ENCODE results near the gene RICTOR. TPM values are rescaled to one million over a fixed set of nuclear protein-coding genes. Genes with fewer than 3 reads are reported as not detected.
A peak's percentile ranks its signal among the peaks of the same experiment; 100 is the strongest.
"Not testable (repeated sequence)": the region's sequence is repeated elsewhere in the genome, so short reads cannot be mapped to it uniquely, and the experiment has no call there.

The RICTOR gene
- total and polyA plus RNA-seq, 7 experiments from 2014 or later = 16.2 to 96.2 (median 65.0) TPM

DNA sequence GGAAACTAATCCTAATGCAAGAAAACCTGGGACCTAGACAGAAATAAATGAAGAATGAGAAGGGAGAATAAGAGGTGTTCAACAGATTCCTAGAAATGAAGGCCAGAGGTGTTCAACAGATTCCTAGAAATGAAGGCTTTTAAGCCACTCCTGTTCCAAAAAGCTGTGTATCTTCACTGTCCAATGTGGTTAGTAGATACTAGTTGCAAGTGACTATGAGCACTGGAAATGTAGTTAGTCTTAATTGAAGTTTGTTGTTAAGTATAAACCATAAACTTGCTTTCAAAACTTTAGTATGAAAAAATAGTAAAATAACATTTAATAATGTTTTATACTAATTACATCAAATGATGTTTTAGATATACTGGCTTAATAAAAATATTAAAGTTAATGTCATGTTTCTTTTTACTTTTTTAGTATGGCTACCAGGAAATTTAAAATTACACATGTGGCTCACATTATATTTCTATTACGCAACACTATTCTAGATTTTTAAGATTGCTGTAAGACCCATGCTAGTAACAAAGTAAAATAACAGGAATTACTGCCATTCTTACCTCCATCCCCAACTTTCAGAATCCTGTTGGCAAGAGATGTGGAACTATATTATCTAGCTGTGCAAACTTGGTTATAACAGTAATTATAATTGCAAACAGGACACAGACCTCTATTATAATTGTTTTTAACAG, 57.5 kb downstream of the RICTOR start:
- peak overlapping the region in 4 of 10 donors; percentile 13 to 55 (median 26) for H3K4me3 Mint-ChIP-seq
- peaks cover 5 to 8% (median 5%) of the 10 kb centered on the region in 3 experiments for H3K9me3 ChIP-seq (ENCODE audit: control insufficient read depth in 2 of 3, low read length in 3 of 3)

DNA sequence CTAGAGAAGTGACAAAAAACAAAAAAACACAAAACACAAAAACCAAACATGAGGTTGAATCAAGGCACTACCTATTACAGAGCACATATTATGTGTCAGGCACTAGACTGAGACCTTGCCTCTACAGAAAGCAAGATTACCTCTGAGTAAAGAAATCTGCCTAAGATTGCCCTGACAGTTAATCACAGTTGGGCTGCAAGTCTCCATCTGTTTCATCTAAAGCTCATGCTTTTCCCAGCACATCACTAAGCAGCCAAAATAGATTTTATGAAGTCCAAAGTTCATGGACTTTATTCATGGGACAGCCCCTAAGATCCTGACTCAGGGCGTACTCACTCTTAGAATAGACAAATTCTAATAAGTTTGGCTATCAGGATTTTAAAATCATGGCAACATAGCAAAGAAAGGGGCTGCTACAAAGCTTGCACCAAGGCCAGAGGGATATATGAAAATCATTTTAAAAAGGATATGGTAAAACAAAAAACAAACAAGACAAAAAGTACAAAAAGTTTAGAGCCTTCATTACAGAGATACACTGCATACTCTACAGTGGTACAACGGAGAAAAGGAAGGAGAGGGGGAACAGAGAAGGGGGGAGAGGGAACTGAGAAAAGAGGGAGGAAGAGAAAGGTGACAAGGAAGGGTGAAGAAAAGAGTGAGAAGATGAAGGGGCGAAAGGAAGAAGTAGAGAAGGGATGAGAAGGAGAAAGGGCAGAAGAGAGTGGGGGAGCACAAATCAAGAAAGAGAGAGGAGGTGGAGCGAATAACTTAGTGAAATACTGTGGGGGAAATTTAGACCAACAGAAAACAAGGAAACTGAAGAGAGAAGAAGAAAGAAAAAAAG, 58.2 kb downstream of the RICTOR start:
- H3K9me3 Mint-ChIP-seq = peaks cover 2 to 23% (median 14%) of the 10 kb centered on the region in 11 donors
- peaks cover 5 to 14% (median 5%) of the 10 kb centered on the region in 3 experiments for H3K9me3 ChIP-seq (ENCODE audit: control insufficient read depth in 2 of 3, low read length in 3 of 3)
- POLR2A ChIA-PET = interaction anchor here (0.6 kb wide), 1 partner anchor 145 kb away, joined by 4 read pairs; no protein-coding TSS in a partner anchor
- H3K27me3 Mint-ChIP-seq = no peaks in the 10 kb centered on the region
- no peak for ATAC-seq
- H3K27me3 ChIP-seq (ENCODE audit: control insufficient read depth in 2 of 2, insufficient read depth in 2 of 2, low read length in 2 of 2) = no peaks in the 10 kb centered on the region
- H3K36me3 Mint-ChIP-seq = peaks cover 30 to 70% (median 58%) of the 10 kb centered on the region in 5 donors
- peak overlapping the region in 4 of 10 donors; percentile 13 to 55 (median 26) for H3K4me3 Mint-ChIP-seq
- H3K36me3 ChIP-seq (ENCODE audit: control insufficient read depth in 2 of 3, insufficient read depth in 3 of 3, low read length in 3 of 3) = peaks cover 12 to 31% (median 14%) of the 10 kb centered on the region in 3 experiments
- no peak overlapping the region for H3K4me3 ChIP-seq (ENCODE audit: low read length)
- no peak for DNase-seq
- intact Hi-C loops (cut with micrococcal nuclease) = no loop called here
- peaks cover 17 to 52% (median 44%) of the 10 kb centered on the region in 7 donors for H3K4me1 Mint-ChIP-seq
- H3K4me1 ChIP-seq (ENCODE audit: control insufficient read depth in 2 of 2, insufficient read depth in 2 of 2, low read length in 2 of 2) = no peaks in the 10 kb centered on the region
- no peak overlapping the region for H3K27ac ChIP-seq (ENCODE audit: low read depth, low read length)
- H3K27ac Mint-ChIP-seq = peak overlapping the region; percentile 6 to 72 (median 42)
- CTCF ChIA-PET = no interaction called here

More for the DNA sequence above, 57.5 kb downstream of the RICTOR start:
- H3K27ac Mint-ChIP-seq = peak overlapping the region in 8 of 9 donors; percentile 7 to 63 (median 43)
- peaks cover 2 to 15% (median 10%) of the 10 kb centered on the region in 11 donors for H3K9me3 Mint-ChIP-seq
- Histone ChIP-seq H3K27ac (ENCODE audit: low read depth, low read length) (no peak overlapping the region), H3K4me1 (ENCODE audit: control insufficient read depth in 2 of 2, insufficient read depth in 2 of 2, low read length in 2 of 2) (no peaks in the 10 kb centered on the region), H3K4me3 (ENCODE audit: low read length) (no peak overlapping the region), H3K36me3 (ENCODE audit: control insufficient read depth in 2 of 3, insufficient read depth in 3 of 3, low read length in 3 of 3) (peaks cover 11 to 24% (median 12%) of the 10 kb centered on the region in 3 experiments), H3K27me3 (ENCODE audit: control insufficient read depth in 2 of 2, insufficient read depth in 2 of 2, low read length in 2 of 2) (no peaks in the 10 kb centered on the region)
- POLR2A ChIA-PET = no interaction called here
- peaks cover 22 to 60% (median 51%) of the 10 kb centered on the region in 7 donors for H3K4me1 Mint-ChIP-seq
- ATAC-seq (no peak), DNase-seq (no peak)
- H3K36me3 Mint-ChIP-seq = peaks cover 32 to 70% (median 56%) of the 10 kb centered on the region in 5 donors
- CTCF ChIA-PET = interaction anchor here (1.2 kb wide), 1 partner anchor 64 kb away, joined by 3 read pairs; no protein-coding TSS in a partner anchor
- intact Hi-C loops (cut with micrococcal nuclease) = no loop called here
- H3K27me3 Mint-ChIP-seq = no peaks in the 10 kb centered on the region

DNA sequence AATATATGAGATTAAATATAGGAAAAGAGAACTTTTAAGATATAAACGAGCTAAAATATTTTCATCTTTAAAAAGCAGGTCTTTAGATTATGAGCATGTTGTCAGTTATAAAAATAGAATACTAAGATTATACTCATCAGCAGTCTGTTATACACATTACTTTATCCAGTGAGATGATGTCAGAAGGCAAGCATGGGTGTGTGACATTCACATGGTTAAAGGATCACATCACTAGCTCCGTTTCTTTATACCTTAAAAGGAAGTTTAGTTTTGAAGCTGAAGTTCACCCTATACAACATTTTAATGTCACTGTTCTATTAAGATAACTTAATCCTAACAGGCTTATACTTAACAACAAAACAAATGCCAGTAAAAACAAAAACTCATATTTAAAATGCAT, 59.6 kb downstream of the RICTOR start:
- no peak overlapping the region for H3K4me3 ChIP-seq (ENCODE audit: low read length)
- no peaks in the 10 kb centered on the region for H3K4me1 ChIP-seq (ENCODE audit: control insufficient read depth in 2 of 2, insufficient read depth in 2 of 2, low read length in 2 of 2)
- peaks cover 10 to 31% (median 12%) of the 10 kb centered on the region in 3 experiments for H3K36me3 ChIP-seq (ENCODE audit: control insufficient read depth in 2 of 3, insufficient read depth in 3 of 3, low read length in 3 of 3)
- H3K27ac ChIP-seq (ENCODE audit: low read depth, low read length) = no peak overlapping the region
- Mint-ChIP-seq H3K4me1 (peaks cover 20 to 55% (median 47%) of the 10 kb centered on the region in 7 donors), H3K27ac (no peak overlapping the region), H3K27me3 (no peaks in the 10 kb centered on the region), H3K4me3 (no peak overlapping the region), H3K9me3 (peaks cover 2 to 32% (median 18%) of the 10 kb centered on the region in 11 donors), H3K36me3 (peaks cover 25 to 70% (median 64%) of the 10 kb centered on the region in 5 donors)
- ChIA-PET CTCF (interaction anchor here (1.2 to 1.3 kb wide), 2 partner anchors 9 to 66 kb away, joined by 3 to 5 read pairs; no protein-coding TSS in a partner anchor), POLR2A (no interaction called here)
- ATAC-seq (no peak), DNase-seq (no peak)
- intact Hi-C loops (cut with micrococcal nuclease) = no loop called here
- H3K27me3 ChIP-seq (ENCODE audit: control insufficient read depth in 2 of 2, insufficient read depth in 2 of 2, low read length in 2 of 2) = no peaks in the 10 kb centered on the region
- peaks cover 5 to 16% (median 5%) of the 10 kb centered on the region in 3 experiments for H3K9me3 ChIP-seq (ENCODE audit: control insufficient read depth in 2 of 3, low read length in 3 of 3)

DNA sequence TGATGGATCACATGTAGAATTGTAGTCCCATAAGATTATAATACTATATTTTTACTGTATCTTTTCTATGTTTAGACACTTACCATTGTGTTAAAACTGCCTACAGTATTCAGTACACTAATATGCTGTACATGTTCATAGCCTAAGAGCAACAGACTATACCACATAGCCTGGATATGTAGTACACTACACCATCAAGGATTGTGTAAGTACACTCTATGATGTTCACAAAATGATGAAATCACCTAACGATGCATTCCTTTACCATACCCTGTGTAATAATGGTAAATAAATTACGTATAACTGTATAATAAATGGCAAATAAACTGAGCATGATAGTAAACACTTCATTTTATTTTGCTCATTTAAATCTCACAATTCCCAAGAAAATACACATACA, 60.3 kb downstream of the RICTOR start:
- no peak for DNase-seq
- no peak for ATAC-seq
- H3K4me3 Mint-ChIP-seq = no peak overlapping the region
- H3K27me3 Mint-ChIP-seq = no peaks in the 10 kb centered on the region
- no peak overlapping the region for H3K27ac ChIP-seq (ENCODE audit: low read depth, low read length)
- H3K4me1 ChIP-seq (ENCODE audit: control insufficient read depth in 2 of 2, insufficient read depth in 2 of 2, low read length in 2 of 2) = no peaks in the 10 kb centered on the region
- H3K4me3 ChIP-seq (ENCODE audit: low read length) = no peak overlapping the region
- intact Hi-C loops (cut with micrococcal nuclease) = no loop called here
- peaks cover 20 to 52% (median 40%) of the 10 kb centered on the region in 7 donors for H3K4me1 Mint-ChIP-seq
- ChIA-PET POLR2A (no interaction called here), CTCF (interaction anchor here (1.2 to 1.3 kb wide), 2 partner anchors 8 to 67 kb away, joined by 3 to 5 read pairs; no protein-coding TSS in a partner anchor)
- peaks cover 4 to 25% (median 12%) of the 10 kb centered on the region in 3 experiments for H3K36me3 ChIP-seq (ENCODE audit: control insufficient read depth in 2 of 3, insufficient read depth in 3 of 3, low read length in 3 of 3)
- H3K9me3 ChIP-seq (ENCODE audit: control insufficient read depth in 2 of 3, low read length in 3 of 3) = peaks cover 5 to 16% (median 5%) of the 10 kb centered on the region in 3 experiments
- H3K27ac Mint-ChIP-seq = no peak overlapping the region
- H3K27me3 ChIP-seq (ENCODE audit: control insufficient read depth in 2 of 2, insufficient read depth in 2 of 2, low read length in 2 of 2) = no peaks in the 10 kb centered on the region
- H3K9me3 Mint-ChIP-seq = peaks cover 2 to 32% (median 18%) of the 10 kb centered on the region in 11 donors
- peaks cover 22 to 65% (median 59%) of the 10 kb centered on the region in 5 donors for H3K36me3 Mint-ChIP-seq

DNA sequence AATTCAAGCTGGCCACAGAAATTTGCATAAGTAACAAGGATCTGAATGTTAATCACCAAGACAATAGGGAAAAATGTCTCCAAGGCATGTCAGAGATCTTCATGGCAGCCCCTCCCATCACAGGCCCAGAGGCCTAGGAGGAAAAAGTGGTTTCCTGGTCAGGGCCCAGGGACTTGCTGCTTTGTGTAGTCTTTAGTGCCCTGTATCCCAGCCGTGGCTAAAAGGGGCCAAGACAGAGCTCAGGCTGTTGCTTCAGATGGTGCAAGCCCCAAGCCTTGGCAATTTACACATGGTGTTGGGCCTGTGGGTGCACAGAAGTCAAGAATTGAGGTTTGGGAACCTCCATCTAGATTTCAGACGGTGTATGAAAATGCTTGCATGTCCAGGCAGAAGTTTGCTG, 63.2 kb downstream of the RICTOR start:
- H3K27me3 Mint-ChIP-seq; H3K27ac Mint-ChIP-seq; intact Hi-C loops (cut with micrococcal nuclease); H3K4me3 ChIP-seq (ENCODE audit: low read length); ATAC-seq; H3K27me3 ChIP-seq (ENCODE audit: control insufficient read depth in 2 of 2, insufficient read depth in 2 of 2, low read length in 2 of 2); POLR2A ChIA-PET; H3K4me3 Mint-ChIP-seq; DNase-seq; H3K27ac ChIP-seq (ENCODE audit: low read depth, low read length); H3K4me1 ChIP-seq (ENCODE audit: control insufficient read depth in 2 of 2, insufficient read depth in 2 of 2, low read length in 2 of 2): not testable (repeated sequence)
- H3K9me3 ChIP-seq (ENCODE audit: control insufficient read depth in 2 of 3, low read length in 3 of 3) = peaks cover 5 to 16% (median 5%) of the 10 kb centered on the region in 3 experiments
- CTCF ChIA-PET = interaction anchor here (0.6 kb wide), 1 partner anchor 14 kb away, joined by 3 read pairs; no protein-coding TSS in a partner anchor
- Mint-ChIP-seq H3K36me3 (peaks cover 11 to 42% (median 41%) of the 10 kb centered on the region in 5 donors), H3K9me3 (peaks cover 2 to 32% (median 18%) of the 10 kb centered on the region in 11 donors), H3K4me1 (peaks cover 8 to 34% (median 26%) of the 10 kb centered on the region in 7 donors)
- peaks cover 3 to 23% (median 12%) of the 10 kb centered on the region in 3 experiments for H3K36me3 ChIP-seq (ENCODE audit: control insufficient read depth in 2 of 3, insufficient read depth in 3 of 3, low read length in 3 of 3)

DNA sequence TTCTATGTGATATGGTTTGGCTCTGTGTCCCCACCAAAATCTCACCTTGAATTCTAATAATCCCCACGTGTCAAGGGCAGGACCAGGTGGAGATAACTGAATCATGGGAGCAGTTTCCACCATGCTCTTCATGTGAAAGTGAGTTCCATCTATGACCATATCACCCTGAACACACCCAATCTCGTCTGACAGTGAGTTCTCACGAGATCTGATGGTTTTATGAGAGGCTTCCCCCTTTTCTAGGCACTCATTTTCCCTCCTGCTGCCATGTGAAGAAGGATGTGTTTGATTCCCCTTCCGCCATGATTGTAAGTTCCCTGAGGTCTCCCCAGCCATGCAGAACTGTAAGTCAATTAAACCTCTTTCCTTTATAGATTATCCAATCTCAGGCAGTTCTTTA, 64.2 kb downstream of the RICTOR start:
- peaks cover 9 to 43% (median 39%) of the 10 kb centered on the region in 5 donors for H3K36me3 Mint-ChIP-seq
- no peak for ATAC-seq
- POLR2A ChIA-PET = no interaction called here
- intact Hi-C loops (cut with micrococcal nuclease) = loop anchor here in 1 of 2 donors (5.0 to 10.0 kb wide), 2 partner anchors 62 to 275 kb away; partner anchors contain the start of gene RICTOR
- H3K27ac Mint-ChIP-seq = peak overlapping the region in 3 of 9 donors; percentile 14 to 81 (median 39)
- H3K9me3 Mint-ChIP-seq = peaks cover 2 to 32% (median 18%) of the 10 kb centered on the region in 11 donors
- peaks cover 3 to 23% (median 12%) of the 10 kb centered on the region in 3 experiments for H3K36me3 ChIP-seq (ENCODE audit: control insufficient read depth in 2 of 3, insufficient read depth in 3 of 3, low read length in 3 of 3)
- H3K27ac ChIP-seq (ENCODE audit: low read depth, low read length) = no peak overlapping the region
- CTCF ChIA-PET = no interaction called here
- no peaks in the 10 kb centered on the region for H3K27me3 ChIP-seq (ENCODE audit: control insufficient read depth in 2 of 2, insufficient read depth in 2 of 2, low read length in 2 of 2)
- no peak overlapping the region for H3K4me3 Mint-ChIP-seq
- H3K4me3 ChIP-seq (ENCODE audit: low read length) = no peak overlapping the region
- no peak for DNase-seq
- peaks cover 10 to 38% (median 29%) of the 10 kb centered on the region in 7 donors for H3K4me1 Mint-ChIP-seq
- H3K9me3 ChIP-seq (ENCODE audit: control insufficient read depth in 2 of 3, low read length in 3 of 3) = peaks cover 5 to 16% (median 5%) of the 10 kb centered on the region in 3 experiments
- peaks cover 0 to 4% of the 10 kb centered on the region in 2 donors for H3K4me1 ChIP-seq (ENCODE audit: control insufficient read depth in 2 of 2, insufficient read depth in 2 of 2, low read length in 2 of 2)
- no peaks in the 10 kb centered on the region for H3K27me3 Mint-ChIP-seq

All from naive thymus-derived CD4-positive, alpha-beta T cell (primary cell).